Measurements from ENCODE around the gene IQSEC3. TPM values are rescaled to one million over a fixed set of nuclear protein-coding genes. Genes with fewer than 3 reads are reported as not detected.

The IQSEC3 gene
- total RNA-seq, 1 donor from 2014 or later, result 4.6 TPM

DNA sequence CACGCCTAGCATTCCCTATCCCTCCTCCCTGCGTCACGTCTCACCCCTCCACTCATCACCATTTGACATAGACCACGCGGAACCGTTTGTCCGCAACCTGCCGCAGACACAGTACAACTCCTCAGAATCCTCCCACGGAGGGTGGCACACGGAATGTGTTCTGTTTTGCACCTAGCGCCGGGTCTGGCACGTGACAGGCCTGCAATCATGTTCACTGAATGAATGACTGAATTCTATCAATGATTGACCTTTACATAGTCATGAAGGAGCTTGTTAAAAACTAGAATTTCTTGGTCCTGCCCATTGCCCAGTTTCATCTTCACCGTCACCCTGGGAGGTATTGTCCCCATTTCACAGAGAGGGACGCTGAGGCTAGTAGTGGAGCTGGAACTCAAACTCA is 142.7 kb downstream of the IQSEC3 start:
- Histone ChIP-seq H3K4me3 (no peak overlapping the region), H3K27ac (no peak overlapping the region), H3K27me3 (peaks cover 26% of the 10 kb centered on the region), H3K9me3 (no peaks in the 10 kb centered on the region), H3K36me3 (no peaks in the 10 kb centered on the region), H3K4me1 (peaks cover 11% of the 10 kb centered on the region)
- no peak for ATAC-seq
- TF ChIP-seq, protein P1, sequence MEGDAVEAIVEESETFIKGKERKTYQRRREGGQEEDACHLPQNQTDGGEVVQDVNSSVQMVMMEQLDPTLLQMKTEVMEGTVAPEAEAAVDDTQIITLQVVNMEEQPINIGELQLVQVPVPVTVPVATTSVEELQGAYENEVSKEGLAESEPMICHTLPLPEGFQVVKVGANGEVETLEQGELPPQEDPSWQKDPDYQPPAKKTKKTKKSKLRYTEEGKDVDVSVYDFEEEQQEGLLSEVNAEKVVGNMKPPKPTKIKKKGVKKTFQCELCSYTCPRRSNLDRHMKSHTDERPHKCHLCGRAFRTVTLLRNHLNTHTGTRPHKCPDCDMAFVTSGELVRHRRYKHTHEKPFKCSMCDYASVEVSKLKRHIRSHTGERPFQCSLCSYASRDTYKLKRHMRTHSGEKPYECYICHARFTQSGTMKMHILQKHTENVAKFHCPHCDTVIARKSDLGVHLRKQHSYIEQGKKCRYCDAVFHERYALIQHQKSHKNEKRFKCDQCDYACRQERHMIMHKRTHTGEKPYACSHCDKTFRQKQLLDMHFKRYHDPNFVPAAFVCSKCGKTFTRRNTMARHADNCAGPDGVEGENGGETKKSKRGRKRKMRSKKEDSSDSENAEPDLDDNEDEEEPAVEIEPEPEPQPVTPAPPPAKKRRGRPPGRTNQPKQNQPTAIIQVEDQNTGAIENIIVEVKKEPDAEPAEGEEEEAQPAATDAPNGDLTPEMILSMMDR (IDR thresholded peaks at IDR 0.05), result no peak
- DNase-seq, result no peak
- intact Hi-C loops (cut with DNase I), result no loop called here

DNA sequence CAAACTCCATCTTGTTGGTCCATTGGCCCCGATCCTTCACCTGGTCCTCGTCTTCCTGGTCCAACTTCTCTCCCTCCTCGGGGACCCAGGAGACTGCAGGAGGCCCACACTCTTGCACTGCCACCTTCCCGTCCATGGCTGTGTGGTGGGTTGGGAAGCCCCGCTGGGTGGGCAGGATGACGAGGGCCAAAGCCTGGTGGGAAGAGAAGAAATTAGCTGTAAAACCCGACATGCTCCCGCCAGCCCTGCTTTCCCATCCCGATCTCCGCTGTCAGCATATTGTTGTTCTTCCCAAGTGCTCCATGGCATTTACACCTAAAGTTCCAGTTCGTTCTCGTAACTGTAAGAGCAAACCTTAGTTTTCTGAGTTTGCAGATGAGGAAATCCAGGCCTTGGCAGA is 143.3 kb downstream of the IQSEC3 start:
- Histone ChIP-seq H3K27me3 (peaks cover 21% of the 10 kb centered on the region), H3K4me3 (no peak overlapping the region), H3K27ac (no peak overlapping the region), H3K4me1 (peaks cover 10% of the 10 kb centered on the region), H3K36me3 (no peaks in the 10 kb centered on the region), H3K9me3 (no peaks in the 10 kb centered on the region)
- DNase-seq, result no peak
- ATAC-seq, result no peak
- intact Hi-C loops (cut with DNase I), result no loop called here
- TF ChIP-seq, protein P1 (IDR thresholded peaks at IDR 0.05), result no peak

DNA sequence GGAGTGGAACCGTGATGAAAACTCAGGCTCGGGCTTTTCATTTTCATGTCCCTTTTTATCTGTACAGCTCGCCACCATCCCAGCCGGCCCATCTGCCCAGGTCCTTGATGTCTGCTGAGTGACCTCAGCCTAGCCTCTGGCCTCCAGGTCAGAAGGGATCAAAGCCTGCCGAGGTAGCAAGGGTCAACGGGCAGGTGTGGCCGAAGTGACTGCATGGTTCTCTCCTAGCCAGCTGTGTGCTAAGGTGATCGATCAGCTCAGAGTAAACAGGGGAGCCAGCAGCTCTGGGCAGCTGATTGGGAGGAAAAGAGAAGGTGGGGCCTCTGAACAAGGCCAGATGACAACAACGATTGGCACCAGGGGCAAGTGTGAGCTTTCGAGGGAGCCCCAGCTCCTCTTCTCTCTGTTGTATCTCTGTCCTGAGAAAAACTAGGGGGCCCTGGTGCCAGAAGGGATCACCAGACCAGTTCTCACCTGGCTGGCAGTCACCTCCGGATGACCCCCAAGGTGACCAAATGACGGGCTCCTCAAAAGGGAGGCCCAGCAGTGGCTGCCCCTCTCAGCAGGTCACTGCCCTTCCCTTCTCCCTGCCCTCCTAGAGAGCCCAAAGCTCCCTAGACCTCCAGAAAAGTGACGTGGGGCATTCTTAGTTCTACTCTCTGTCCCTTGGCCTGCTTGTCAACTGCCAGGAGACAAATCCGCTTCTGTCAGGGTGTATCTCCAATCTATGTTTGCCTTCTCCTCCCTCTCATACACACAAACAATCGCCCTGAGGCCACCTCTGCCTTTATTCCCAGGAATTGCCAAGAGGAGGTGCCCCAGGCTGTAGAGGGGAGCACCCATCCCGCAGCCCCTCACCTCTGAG is 143.9 kb downstream of the IQSEC3 start:
- Histone ChIP-seq H3K9me3 (no peaks in the 10 kb centered on the region), H3K27ac (no peak overlapping the region), H3K4me1 (peaks cover 10% of the 10 kb centered on the region), H3K4me3 (no peak overlapping the region), H3K27me3 (peaks cover 20% of the 10 kb centered on the region), H3K36me3 (no peaks in the 10 kb centered on the region)
- intact Hi-C loops (cut with DNase I), result no loop called here
- TF ChIP-seq, protein P1 (IDR thresholded peaks at IDR 0.05), result no peak
- DNase-seq (no peak), ATAC-seq (no peak)

DNA sequence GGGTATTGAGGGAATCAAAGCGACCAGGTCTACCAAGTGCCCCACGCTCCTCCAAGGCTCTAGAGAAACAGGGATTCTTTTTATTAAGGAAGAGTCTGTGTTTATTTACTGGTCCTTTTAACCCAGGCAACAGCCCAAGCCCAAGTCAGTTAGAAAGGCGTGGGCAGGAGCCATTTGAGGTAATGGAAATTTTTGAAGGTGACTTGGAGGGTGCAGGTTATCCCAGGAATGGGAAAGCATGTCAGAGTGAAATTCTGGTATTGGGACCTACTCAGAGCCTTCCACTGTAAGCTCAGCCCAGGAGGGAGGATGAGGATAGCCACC is 144.5 kb downstream of the IQSEC3 start:
- no peaks in the 10 kb centered on the region for H3K36me3 ChIP-seq
- TF ChIP-seq, protein P1 (IDR thresholded peaks at IDR 0.05), result no peak
- H3K27me3 ChIP-seq, result peaks cover 14% of the 10 kb centered on the region
- H3K27ac ChIP-seq, result no peak overlapping the region
- H3K4me3 ChIP-seq, result no peak overlapping the region
- peaks cover 10% of the 10 kb centered on the region for H3K4me1 ChIP-seq
- no peaks in the 10 kb centered on the region for H3K9me3 ChIP-seq
- DNase-seq (no peak), ATAC-seq (no peak)
- intact Hi-C loops (cut with DNase I), result no loop called here

DNA sequence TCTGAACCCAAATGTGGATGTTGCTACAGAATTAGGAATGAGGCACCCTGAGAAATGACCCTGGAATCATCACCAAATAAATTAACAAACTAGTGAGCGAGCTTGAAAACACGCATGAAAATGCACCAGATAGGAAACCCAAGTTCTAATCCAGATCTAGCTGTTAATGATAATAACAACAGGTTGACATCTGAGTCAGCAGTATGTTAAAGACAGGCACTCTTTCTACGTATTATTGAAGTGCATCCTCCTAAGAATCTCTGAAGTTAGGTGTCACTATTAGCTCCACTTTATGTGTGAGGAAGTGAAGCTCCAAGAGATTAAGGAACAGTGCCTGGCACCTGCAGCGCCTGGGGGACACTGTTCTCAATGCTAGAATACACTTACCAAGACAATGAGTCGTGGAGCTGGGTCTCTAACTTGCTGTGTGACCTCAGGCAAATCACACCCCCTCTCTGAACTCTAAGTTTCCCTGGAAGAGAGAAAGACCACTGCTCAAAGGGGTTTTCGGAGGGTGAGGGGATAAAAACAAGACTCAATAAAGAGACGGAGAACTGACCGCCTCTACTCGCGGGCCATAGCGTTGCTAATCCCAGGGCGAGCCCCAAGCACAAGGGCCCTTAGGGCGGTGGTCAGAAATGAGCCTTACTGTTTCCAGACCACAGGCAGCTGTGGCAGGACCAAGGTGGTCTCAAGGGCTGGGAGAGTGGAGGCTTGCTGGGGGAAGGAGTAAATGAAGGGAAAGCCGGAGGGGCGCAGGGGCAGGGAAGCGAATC is 145.3 kb downstream of the IQSEC3 start:
- Histone ChIP-seq H3K4me3 (no peak overlapping the region), H3K36me3 (no peaks in the 10 kb centered on the region), H3K27ac (peak overlapping the region; percentile 58), H3K27me3 (peaks cover 7% of the 10 kb centered on the region), H3K4me1 (peaks cover 10% of the 10 kb centered on the region), H3K9me3 (no peaks in the 10 kb centered on the region)
- ATAC-seq (no peak), DNase-seq (no peak)
- TF ChIP-seq, protein P1 (IDR thresholded peaks at IDR 0.05), result no peak
- intact Hi-C loops (cut with DNase I), result no loop called here

Data from upper lobe of right lung (tissue), 1 donor.